IMR-90 (cell line): ENCODE results near the gene ARSB. TPM values are rescaled to one million over a fixed set of nuclear protein-coding genes. Genes with fewer than 3 reads are reported as not detected.

ENCODE experiments used
- ATAC-seq: fragments of 200-7000 bp; cut with Tn5 transposase; 2 replicates; pipeline ENCODE4 v1.9.1; 2020; ENCODE audit warnings: low read depth, mild to moderate bottlenecking, moderate library complexity
- BruUV-seq: library from RNA; stranded (reverse); fragments of 400-500 nt; replicated peaks from 2 replicates; lab custom pipeline; 2021; lab: Mats Ljungman, UMichigan
- CTCF ChIA-PET: fragments of 300-600 bp; formaldehyde crosslinking; extraction: SDS; loops from one replicate; lab custom pipeline; 2021; ENCODE audit warnings: antibody characterized with exemption; lab: Yijun Ruan, JAX
- POLR2A ChIA-PET: fragments of 300-600 bp; sonication (Branson Sonifier 250); formaldehyde crosslinking; loops from one replicate; lab custom pipeline; 2022; ENCODE audit warnings: antibody characterized with exemption; ENCODE audit not compliant: unreplicated experiment; lab: Charles Lee
- DNase-seq: peaks from one replicate; pipeline ENCODE4 v3.0.0; 2013
- H2AFZ ChIP-seq: replicated peaks from 2 replicates; pipeline ENCODE3; 2013; ENCODE audit warnings: low read length, mild to moderate bottlenecking; ENCODE audit not compliant: poor library complexity
- H2AK5ac ChIP-seq: 2 replicates; pipeline ENCODE4 v1.6.1; 2013; ENCODE audit warnings: low read depth, low read length, inconsistent platforms
- H2AK9ac ChIP-seq: replicated peaks from 2 replicates; pipeline ENCODE3; 2013; ENCODE audit warnings: mild to moderate bottlenecking, low read depth, low read length, moderate library complexity; ENCODE audit not compliant: poor library complexity
- H2BK120ac ChIP-seq: 2 replicates; pipeline ENCODE4 v1.6.1; 2013; ENCODE audit warnings: low read depth, low read length, inconsistent platforms
- H2BK15ac ChIP-seq: 3 replicates; pipeline ENCODE4 v1.6.1; 2013; ENCODE audit warnings: low read depth, low read length, inconsistent platforms
- H2BK20ac ChIP-seq: 2 replicates; pipeline ENCODE4 v1.6.1; 2013; ENCODE audit warnings: low read depth, mild to moderate bottlenecking, inconsistent platforms, low read length, moderate library complexity
- H2BK5ac ChIP-seq: 2 replicates; pipeline ENCODE4 v1.6.1; 2013; ENCODE audit warnings: mild to moderate bottlenecking, low read depth, low read length, inconsistent platforms; ENCODE audit not compliant: poor library complexity, severe bottlenecking
- H3K14ac ChIP-seq: replicated peaks from 2 replicates; pipeline ENCODE4 v1.6.1; 2013; ENCODE audit warnings: low read depth, low read length, inconsistent platforms
- H3K18ac ChIP-seq: 2 replicates; pipeline ENCODE4 v1.6.1; 2013; ENCODE audit warnings: low read depth, low read length, control low read depth
- H3K23ac ChIP-seq: 2 replicates; pipeline ENCODE4 v1.6.1; 2013; ENCODE audit warnings: low read depth, low read length, inconsistent platforms
- H3K27ac ChIP-seq: 2 replicates; pipeline ENCODE4 v1.5.1; 2013; ENCODE audit warnings: mild to moderate bottlenecking, control low read depth, low read length; ENCODE audit not compliant: insufficient read depth
- H3K27me3 ChIP-seq: 2 replicates; pipeline ENCODE4 v1.6.1; 2013; ENCODE audit warnings: low read length; ENCODE audit not compliant: control insufficient read depth, insufficient read depth
- H3K36me3 ChIP-seq: 2 replicates; pipeline ENCODE4 v1.6.1; 2013; ENCODE audit warnings: low read length, mixed read lengths; ENCODE audit not compliant: control insufficient read depth, insufficient read depth
- H3K4ac ChIP-seq: 2 replicates; pipeline ENCODE4 v1.6.1; 2013; ENCODE audit warnings: low read depth, low read length, inconsistent platforms
- H3K4me1 ChIP-seq: 2 replicates; pipeline ENCODE4 v1.6.1; 2013; ENCODE audit warnings: low read length, mixed read lengths; ENCODE audit not compliant: control insufficient read depth, insufficient read depth
- H3K4me2 ChIP-seq: 2 replicates; pipeline ENCODE4 v1.6.1; 2013; ENCODE audit warnings: low read depth, mild to moderate bottlenecking, control low read depth, low read length, moderate library complexity
- H3K4me3 ChIP-seq: 2 replicates; pipeline ENCODE4 v1.5.1; 2013; ENCODE audit warnings: low read depth, mild to moderate bottlenecking, control low read depth, low read length, moderate library complexity; ENCODE audit not compliant: insufficient read depth
- H3K56ac ChIP-seq: 2 replicates; pipeline ENCODE4 v1.6.1; 2013; ENCODE audit warnings: low read length, inconsistent platforms; ENCODE audit not compliant: insufficient read depth; ENCODE audit errors: extremely low read depth
- H3K79me1 ChIP-seq, 2 experiments: 2 replicates each; pipeline ENCODE4 v1.6.1; 2013; ENCODE audit warnings: low read length in 2 of 2, inconsistent platforms in 1 of 2, low read depth in 1 of 2
- H3K9ac ChIP-seq: 2 replicates; pipeline ENCODE4 v1.6.1; 2013; ENCODE audit warnings: low read depth, low read length, control low read depth
- H3K9me1 ChIP-seq: 2 replicates; pipeline ENCODE4 v1.6.1; 2013; ENCODE audit warnings: low read length, inconsistent platforms; ENCODE audit not compliant: insufficient read depth
- H3K9me3 ChIP-seq: 2 replicates; pipeline ENCODE4 v1.6.1; 2013; ENCODE audit warnings: low read length; ENCODE audit not compliant: control insufficient read depth, insufficient read depth
- H4K20me1 ChIP-seq: 2 replicates; pipeline ENCODE4 v1.6.1; 2013; ENCODE audit warnings: low read length, inconsistent platforms; ENCODE audit not compliant: insufficient read depth
- H4K5ac ChIP-seq: 2 replicates; pipeline ENCODE4 v1.6.1; 2013; ENCODE audit warnings: mild to moderate bottlenecking, low read depth, low read length, control low read depth
- H4K8ac ChIP-seq, 2 experiments: 2 replicates each; pipeline ENCODE4 v1.6.1; 2013; ENCODE audit warnings: low read depth in 2 of 2, low read length in 2 of 2, control low read depth in 1 of 2, inconsistent platforms in 1 of 2
- H4K91ac ChIP-seq: 2 replicates; pipeline ENCODE4 v1.6.1; 2013; ENCODE audit warnings: low read depth, low read length, inconsistent platforms; ENCODE audit not compliant: insufficient read depth
- BHLHE40 ChIP-seq: fragments of 150-350 bp; IDR thresholded peaks from 2 replicates; pipeline ENCODE4 v1.6.1; 2016; ENCODE audit warnings: mild to moderate bottlenecking, low read depth, low read length
- CEBPB ChIP-seq: IDR thresholded peaks from 2 replicates; pipeline ENCODE4 v1.6.1; 2012; ENCODE audit warnings: low read depth, low read length, improper control_type of control experiment
- CHD1 ChIP-seq: IDR thresholded peaks from 2 replicates; pipeline ENCODE4 v1.6.1; 2012; ENCODE audit warnings: low read depth, low read length, improper control_type of control experiment
- CTCF ChIP-seq: conservative IDR thresholded peaks from 2 replicates; pipeline ENCODE4 v1.5.1; 2012; ENCODE audit warnings: mild to moderate bottlenecking, low read depth, low read length, improper control_type of control experiment
- ELK1 ChIP-seq: fragments of 150-350 bp; IDR thresholded peaks from 2 replicates; pipeline ENCODE4 v1.6.1; 2016; ENCODE audit warnings: low read depth, mild to moderate bottlenecking, low read length, moderate library complexity, borderline replicate concordance
- FOS ChIP-seq: fragments of 150-350 bp; IDR thresholded peaks from 2 replicates; pipeline ENCODE4 v1.6.1; 2016; ENCODE audit warnings: low read depth, low read length
- MAFK ChIP-seq: IDR thresholded peaks from 2 replicates; pipeline ENCODE4 v1.6.1; 2012; ENCODE audit warnings: low read depth, low read length, improper control_type of control experiment
- MAZ ChIP-seq: IDR thresholded peaks from 2 replicates; pipeline ENCODE4 v1.6.1; 2012; ENCODE audit warnings: low read depth, mild to moderate bottlenecking, low read length, improper control_type of control experiment, moderate library complexity, borderline replicate concordance
- MXI1 ChIP-seq: IDR thresholded peaks from 2 replicates; pipeline ENCODE4 v1.6.1; 2012; ENCODE audit warnings: low read depth, mild to moderate bottlenecking, low read length, moderate library complexity, borderline replicate concordance
- NFE2L2 ChIP-seq: fragments of 150-350 bp; IDR thresholded peaks from 2 replicates; pipeline ENCODE4 v1.6.1; 2016; ENCODE audit warnings: low read depth, mild to moderate bottlenecking, low read length
- POLR2A ChIP-seq: IDR thresholded peaks from 2 replicates; pipeline ENCODE4 v1.6.1; 2012; ENCODE audit warnings: mild to moderate bottlenecking, low read depth, low read length
- RAD21 ChIP-seq: IDR thresholded peaks from 2 replicates; pipeline ENCODE4 v1.6.1; 2012; ENCODE audit warnings: low read length, improper control_type of control experiment
- RCOR1 ChIP-seq: IDR thresholded peaks from 2 replicates; pipeline ENCODE4 v1.6.1; 2012; ENCODE audit warnings: mild to moderate bottlenecking, low read length, improper control_type of control experiment; ENCODE audit not compliant: insufficient replicate concordance
- RFX5 ChIP-seq: IDR thresholded peaks from 2 replicates; pipeline ENCODE4 v1.8.0; 2012; ENCODE audit warnings: low read depth, mild to moderate bottlenecking, low read length, moderate library complexity
- SMC3 ChIP-seq: fragments of 150-350 bp; IDR thresholded peaks from 2 replicates; pipeline ENCODE4 v1.6.1; 2016; ENCODE audit warnings: low read depth, mild to moderate bottlenecking, antibody characterized with exemption, low read length, moderate library complexity
- USF2 ChIP-seq: fragments of 150-350 bp; IDR thresholded peaks from 2 replicates; pipeline ENCODE4 v1.6.1; 2017; ENCODE audit warnings: mild to moderate bottlenecking, antibody characterized with exemption, low read length, low read depth
- WGBS, 2 experiments: methylation state at CpG; one replicate each; pipeline versions ENCODE4 v1.1.5 to v1.1.7; 2013; ENCODE audit warnings: missing lambda C conversion rate in 2 of 2; ENCODE audit not compliant: insufficient read length in 1 of 2; ENCODE audit errors: extremely low coverage in 2 of 2; 5-methylcytosine and 5-hydroxymethylcytosine counted together
- dilution Hi-C: fragments of 300-500 bp; cut with HindIII; formaldehyde crosslinking; loops from one replicate; pipeline ENCODE4 v1.14.3; 2018; ENCODE audit warnings: low sequenced_read_pairs; ENCODE audit not compliant: unreplicated experiment
- in situ Hi-C: fragments of 300-500 bp; cut with MboI; formaldehyde crosslinking; loops from 3 replicates; pipeline ENCODE4 v1.14.3; 2019; ENCODE audit warnings: low sequenced_read_pairs, inconsistent platforms, mixed read lengths
- intact Hi-C: fragments of 100-400 bp; cut with micrococcal nuclease; formaldehyde crosslinking; loops from 2 replicates; pipeline ENCODE4 v1.10.0; 2022
- polyA plus RNA-seq, 3 experiments: library from polyadenylated mRNA; depleted of rRNA; stranded (reverse); fragments of >200 nt; gene quantifications; 2 replicates each; pipeline ENCODE4 v1.2.3, GENCODE V29; 2012; ENCODE audit warnings: low replicate concordance in 1 of 3
- total RNA-seq: library from RNA; depleted of rRNA; stranded (reverse); fragments of >200 nt; gene quantifications from 2 replicates; pipeline ENCODE4 v1.2.3, GENCODE V29; 2012

The ARSB gene
- total and polyA plus RNA-seq, 2 of the 4 experiments (the other 2 are of a cell fraction) = 16.0 to 16.3 TPM

GRCh38 chr5:78809444-78809843, 175.7 kb downstream of the ARSB start:
- Histone ChIP-seq H3K9me3 (no peaks in the 10 kb centered on the region), H2AK9ac (peak overlapping the region; percentile 25), H3K36me3 (no peaks in the 10 kb centered on the region), H3K56ac (no peak overlapping the region), H4K8ac (no peak overlapping the region), H3K4me2 (no peak overlapping the region), H2BK20ac (no peak overlapping the region), H3K79me1 (no peaks in the 10 kb centered on the region; a peak in 1 of 4 replicates), H3K9ac (no peak overlapping the region), H3K14ac (peak overlapping the region; percentile 33), H2BK5ac (no peak overlapping the region), H4K5ac (no peak overlapping the region), H3K27ac (no peak overlapping the region), H4K91ac (peak overlapping the region; percentile 56), H2AFZ (no peak overlapping the region), H3K23ac (peak overlapping the region; percentile 32; the same call in 1 of the 2 replicates), H4K20me1 (no peaks in the 10 kb centered on the region), H3K4me3 (no peak overlapping the region), H3K9me1 (peaks cover 28% of the 10 kb centered on the region), H2BK15ac (peak overlapping the region; percentile 46; the same call in 1 of the 3 replicates), H2AK5ac (peak overlapping the region; percentile 86), H3K27me3 (no peaks in the 10 kb centered on the region), H3K4me1 (peaks cover 22% of the 10 kb centered on the region), H3K4ac (peak overlapping the region; percentile 64), H3K18ac (no peak overlapping the region; the same call in 1 of the 2 replicates), H2BK120ac (peak overlapping the region; percentile 47)
- CTCF ChIA-PET = interaction anchor here (1.0 kb wide), 1 partner anchor 11 kb away, joined by 3 read pairs; no protein-coding TSS in a partner anchor
- 68% methylated on average over 3 of the region's 11 CpGs; no CpG with 5 or more reads in 1 of the 2 experiments for WGBS, 2 experiments
- DNase-seq (no peak), ATAC-seq (no peak)
- in situ Hi-C loops (no loop called here), dilution Hi-C loops (no loop called here), intact Hi-C loops (loop anchor here (5.0 kb wide), 1 partner anchor 272 kb away; no protein-coding TSS in a partner anchor)
- no TSS peak for BruUV-seq
- no peak for TF ChIP-seq CTCF
- no peak for TF ChIP-seq BHLHE40
- no peak for TF ChIP-seq CHD1
- no peak for TF ChIP-seq RFX5
- TF ChIP-seq POLR2A = no peak
- TF ChIP-seq FOS = no peak
- no peak for TF ChIP-seq MXI1
- no peak for TF ChIP-seq USF2
- TF ChIP-seq CEBPB = no peak
- TF ChIP-seq RCOR1 = no peak
- no peak for TF ChIP-seq ELK1
- TF ChIP-seq MAZ = no peak
- no peak for TF ChIP-seq SMC3
- no peak for TF ChIP-seq NFE2L2
- no peak for TF ChIP-seq MAFK
- TF ChIP-seq RAD21 = no peak
- POLR2A ChIA-PET = no interaction called here
